Measurements from ENCODE around the gene LPAR1. TPM values are rescaled to one million over a fixed set of nuclear protein-coding genes. Genes with fewer than 3 reads are reported as not detected.

Gene LPAR1
- total and polyA plus RNA-seq, 9 of the 15 experiments (the other 6 are each of a cell fraction or from before 2014, with no cell fraction given), result 0.13 TPM; not detected in 8

DNA sequence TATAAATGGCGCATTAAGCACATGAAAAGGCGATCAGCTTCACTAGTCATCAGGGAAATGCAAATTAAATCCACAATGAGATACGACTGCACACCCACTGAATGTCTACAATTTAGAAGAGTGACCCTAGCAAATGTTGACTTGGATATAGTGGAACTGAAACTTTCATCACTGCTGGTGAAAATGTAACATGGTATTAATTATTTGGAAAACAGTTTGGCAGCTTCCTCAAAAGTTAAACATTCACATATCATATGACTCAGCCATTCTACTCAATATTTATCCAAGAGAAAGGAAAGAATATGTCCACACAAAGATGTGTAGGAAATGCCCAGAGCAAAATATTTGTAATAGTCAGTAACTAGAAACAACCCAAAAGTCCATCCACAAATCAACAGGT lies 146.5 kb downstream of the LPAR1 start:
- no peaks in the 10 kb centered on the region for H3K9me1 ChIP-seq (ENCODE audit: control insufficient read depth, insufficient read depth, low read length)
- no peak overlapping the region for H3K27ac ChIP-seq (ENCODE audit: extremely low read depth, low read depth, low read length)
- H2AFZ ChIP-seq (ENCODE audit: low read depth, low read length), result no peak overlapping the region
- FAIRE-seq, result no peak
- 4% methylated on average over 3 of the region's 3 CpGs for WGBS (ENCODE audit: insufficient coverage, low coverage, missing lambda C conversion rate)
- H3K9me3 ChIP-seq (replicated peaks; ENCODE audit: control insufficient read depth, insufficient read depth, low read depth, low read length), result no peaks in the 10 kb centered on the region; the same call in 1 of the 2 replicates
- H4K20me1 ChIP-seq (replicated peaks; ENCODE audit: control insufficient read depth, insufficient read depth, low read length), result no peaks in the 10 kb centered on the region
- H3K4me3 ChIP-seq, result no peak overlapping the region
- ChIA-PET CTCF (ENCODE audit: low intra/inter-chr PET ratio) (no interaction called here), POLR2A (no interaction called here)
- H3K36me3 ChIP-seq (ENCODE audit: control insufficient read depth, insufficient read depth, low read length), result no peaks in the 10 kb centered on the region
- no peaks in the 10 kb centered on the region for H3K27me3 ChIP-seq (ENCODE audit: control insufficient read depth in 2 of 2, insufficient read depth in 2 of 2, low read length in 2 of 2)
- H3K9ac ChIP-seq (ENCODE audit: insufficient read depth in 1 of 2, low read depth in 2 of 2, low read length in 2 of 2), result no peak overlapping the region
- no TSS peak for BruUV-seq (replicated peaks)
- in situ Hi-C loops (cut with MboI) (no loop called here), intact Hi-C loops (cut with micrococcal nuclease) (no loop called here)
- H3K4me1 ChIP-seq (replicated peaks in 1 of 2; ENCODE audit: control insufficient read depth in 2 of 2, insufficient read depth in 2 of 2, low read length in 2 of 2), result no peaks in the 10 kb centered on the region
- H3K79me2 ChIP-seq (ENCODE audit: control insufficient read depth, insufficient read depth, low read length), result no peaks in the 10 kb centered on the region
- TF ChIP-seq GATAD2A (IDR thresholded peaks at IDR 0.05), result no peak
- no peak overlapping the region for H3K4me2 ChIP-seq (ENCODE audit: insufficient read depth, low read length)
- DNase-seq (ENCODE audit: extremely low read depth in 1 of 4, low spot score in 3 of 4), result no peak
- ATAC-seq, result no peak

DNA sequence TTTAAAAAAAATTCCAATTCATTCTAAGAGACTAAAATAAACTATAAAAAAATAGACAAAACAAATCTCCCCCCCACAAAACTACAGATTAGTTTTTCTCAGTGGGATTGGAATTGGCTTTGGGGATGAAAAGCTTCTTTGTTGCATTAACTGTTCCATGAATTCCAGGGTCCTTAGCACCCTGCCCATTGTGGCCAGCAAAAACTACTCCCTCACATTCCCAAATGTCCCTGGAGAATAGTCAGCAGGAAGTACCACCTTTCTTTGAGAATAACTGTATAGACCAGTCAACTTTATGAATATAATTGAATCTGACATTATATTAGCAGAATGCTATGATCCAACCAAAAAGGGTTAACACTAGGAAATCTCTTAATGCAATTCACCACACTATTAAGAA lies 147.9 kb downstream of the LPAR1 start:
- Histone ChIP-seq H2AFZ (ENCODE audit: low read depth, low read length) (no peak overlapping the region), H3K79me2 (ENCODE audit: control insufficient read depth, insufficient read depth, low read length) (no peaks in the 10 kb centered on the region), H3K9me1 (ENCODE audit: control insufficient read depth, insufficient read depth, low read length) (no peaks in the 10 kb centered on the region), H3K27ac (ENCODE audit: extremely low read depth, low read depth, low read length) (no peak overlapping the region), H3K36me3 (ENCODE audit: control insufficient read depth, insufficient read depth, low read length) (no peaks in the 10 kb centered on the region), H4K20me1 (replicated peaks; ENCODE audit: control insufficient read depth, insufficient read depth, low read length) (no peaks in the 10 kb centered on the region), H3K4me1 (replicated peaks in 1 of 2; ENCODE audit: control insufficient read depth in 2 of 2, insufficient read depth in 2 of 2, low read length in 2 of 2) (no peaks in the 10 kb centered on the region), H3K4me3 (no peak overlapping the region), H3K9ac (ENCODE audit: insufficient read depth in 1 of 2, low read depth in 2 of 2, low read length in 2 of 2) (no peak overlapping the region), H3K9me3 (replicated peaks; ENCODE audit: control insufficient read depth, insufficient read depth, low read depth, low read length) (no peaks in the 10 kb centered on the region; the same call in 1 of the 2 replicates), H3K4me2 (ENCODE audit: insufficient read depth, low read length) (no peak overlapping the region), H3K27me3 (ENCODE audit: control insufficient read depth in 2 of 2, insufficient read depth in 2 of 2, low read length in 2 of 2) (no peaks in the 10 kb centered on the region)
- DNase-seq (ENCODE audit: extremely low read depth in 1 of 4, low spot score in 3 of 4) (no peak), ATAC-seq (no peak), FAIRE-seq (no peak)
- no TSS peak for BruUV-seq (replicated peaks)
- CTCF ChIA-PET (ENCODE audit: low intra/inter-chr PET ratio), result no interaction called here
- intact Hi-C loops (cut with micrococcal nuclease), result no loop called here
- in situ Hi-C loops (cut with MboI), result no loop called here
- POLR2A ChIA-PET, result no interaction called here
- TF ChIP-seq, protein P1, sequence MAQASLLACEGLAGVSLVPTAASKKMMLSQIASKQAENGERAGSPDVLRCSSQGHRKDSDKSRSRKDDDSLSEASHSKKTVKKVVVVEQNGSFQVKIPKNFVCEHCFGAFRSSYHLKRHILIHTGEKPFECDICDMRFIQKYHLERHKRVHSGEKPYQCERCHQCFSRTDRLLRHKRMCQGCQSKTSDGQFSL (CRISPR knock-in tag; IDR thresholded peaks at IDR 0.05), result no peak
- TF ChIP-seq, protein P1 (tag; IDR thresholded peaks at IDR 0.05), result no peak
- TF ChIP-seq DPF2 (IDR thresholded peaks at IDR 0.05), result no peak
- TF ChIP-seq, protein P2, sequence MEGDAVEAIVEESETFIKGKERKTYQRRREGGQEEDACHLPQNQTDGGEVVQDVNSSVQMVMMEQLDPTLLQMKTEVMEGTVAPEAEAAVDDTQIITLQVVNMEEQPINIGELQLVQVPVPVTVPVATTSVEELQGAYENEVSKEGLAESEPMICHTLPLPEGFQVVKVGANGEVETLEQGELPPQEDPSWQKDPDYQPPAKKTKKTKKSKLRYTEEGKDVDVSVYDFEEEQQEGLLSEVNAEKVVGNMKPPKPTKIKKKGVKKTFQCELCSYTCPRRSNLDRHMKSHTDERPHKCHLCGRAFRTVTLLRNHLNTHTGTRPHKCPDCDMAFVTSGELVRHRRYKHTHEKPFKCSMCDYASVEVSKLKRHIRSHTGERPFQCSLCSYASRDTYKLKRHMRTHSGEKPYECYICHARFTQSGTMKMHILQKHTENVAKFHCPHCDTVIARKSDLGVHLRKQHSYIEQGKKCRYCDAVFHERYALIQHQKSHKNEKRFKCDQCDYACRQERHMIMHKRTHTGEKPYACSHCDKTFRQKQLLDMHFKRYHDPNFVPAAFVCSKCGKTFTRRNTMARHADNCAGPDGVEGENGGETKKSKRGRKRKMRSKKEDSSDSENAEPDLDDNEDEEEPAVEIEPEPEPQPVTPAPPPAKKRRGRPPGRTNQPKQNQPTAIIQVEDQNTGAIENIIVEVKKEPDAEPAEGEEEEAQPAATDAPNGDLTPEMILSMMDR (IDR thresholded peaks at IDR 0.05 in 2 of 3, conservative IDR thresholded peaks at IDR 0.05 in 1 of 3; ENCODE audit: insufficient read depth in 2 of 3, low read depth in 1 of 3, low read length in 3 of 3), result no peak
- TF ChIP-seq KAT8 (IDR thresholded peaks at IDR 0.05; ENCODE audit: low read depth), result no peak
- no peak for TF ChIP-seq CHD4 (IDR thresholded peaks at IDR 0.05; ENCODE audit: insufficient read depth, insufficient replicate concordance, low read depth, low read length, poor library complexity, severe bottlenecking)
- TF ChIP-seq NR2C2 (CRISPR knock-in tag; IDR thresholded peaks at IDR 0.05), result no peak
- TF ChIP-seq NR2C2 (tag; IDR thresholded peaks at IDR 0.05), result no peak

All from K562 (cell line).